IMR-90 (cell line): Measurements from ENCODE around the gene PARVB. TPM values are rescaled to one million over a fixed set of nuclear protein-coding genes. Genes with fewer than 3 reads are reported as not detected.

Experiments
- ATAC-seq: fragments of 200-7000 bp; cut with Tn5 transposase; 2 replicates; pipeline ENCODE4 v1.9.1; 2020; ENCODE audit warnings: low read depth, mild to moderate bottlenecking, moderate library complexity
- BruUV-seq: library from RNA; stranded (reverse); fragments of 400-500 nt; replicated peaks from 2 replicates; lab custom pipeline; 2021; lab: Mats Ljungman, UMichigan
- CTCF ChIA-PET: fragments of 300-600 bp; formaldehyde crosslinking; extraction: SDS; loops from one replicate; lab custom pipeline; 2021; ENCODE audit warnings: antibody characterized with exemption; lab: Yijun Ruan, JAX
- POLR2A ChIA-PET: fragments of 300-600 bp; sonication (Branson Sonifier 250); formaldehyde crosslinking; loops from one replicate; lab custom pipeline; 2022; ENCODE audit warnings: antibody characterized with exemption; ENCODE audit not compliant: unreplicated experiment; lab: Charles Lee
- DNase-seq: peaks from one replicate; pipeline ENCODE4 v3.0.0; 2013
- H2AFZ ChIP-seq: replicated peaks from 2 replicates; pipeline ENCODE3; 2013; ENCODE audit warnings: low read length, mild to moderate bottlenecking; ENCODE audit not compliant: poor library complexity
- H2AK5ac ChIP-seq: 2 replicates; pipeline ENCODE4 v1.6.1; 2013; ENCODE audit warnings: low read depth, low read length, inconsistent platforms
- H2AK9ac ChIP-seq: replicated peaks from 2 replicates; pipeline ENCODE3; 2013; ENCODE audit warnings: mild to moderate bottlenecking, low read depth, low read length, moderate library complexity; ENCODE audit not compliant: poor library complexity
- H2BK120ac ChIP-seq: 2 replicates; pipeline ENCODE4 v1.6.1; 2013; ENCODE audit warnings: low read depth, low read length, inconsistent platforms
- H2BK15ac ChIP-seq: 3 replicates; pipeline ENCODE4 v1.6.1; 2013; ENCODE audit warnings: low read depth, low read length, inconsistent platforms
- H2BK20ac ChIP-seq: 2 replicates; pipeline ENCODE4 v1.6.1; 2013; ENCODE audit warnings: low read depth, mild to moderate bottlenecking, inconsistent platforms, low read length, moderate library complexity
- H2BK5ac ChIP-seq: 2 replicates; pipeline ENCODE4 v1.6.1; 2013; ENCODE audit warnings: mild to moderate bottlenecking, low read depth, low read length, inconsistent platforms; ENCODE audit not compliant: poor library complexity, severe bottlenecking
- H3K14ac ChIP-seq: replicated peaks from 2 replicates; pipeline ENCODE4 v1.6.1; 2013; ENCODE audit warnings: low read depth, low read length, inconsistent platforms
- H3K18ac ChIP-seq: 2 replicates; pipeline ENCODE4 v1.6.1; 2013; ENCODE audit warnings: low read depth, low read length, control low read depth
- H3K23ac ChIP-seq: 2 replicates; pipeline ENCODE4 v1.6.1; 2013; ENCODE audit warnings: low read depth, low read length, inconsistent platforms
- H3K27ac ChIP-seq: 2 replicates; pipeline ENCODE4 v1.5.1; 2013; ENCODE audit warnings: mild to moderate bottlenecking, control low read depth, low read length; ENCODE audit not compliant: insufficient read depth
- H3K27me3 ChIP-seq: 2 replicates; pipeline ENCODE4 v1.6.1; 2013; ENCODE audit warnings: low read length; ENCODE audit not compliant: control insufficient read depth, insufficient read depth
- H3K36me3 ChIP-seq: 2 replicates; pipeline ENCODE4 v1.6.1; 2013; ENCODE audit warnings: low read length, mixed read lengths; ENCODE audit not compliant: control insufficient read depth, insufficient read depth
- H3K4ac ChIP-seq: 2 replicates; pipeline ENCODE4 v1.6.1; 2013; ENCODE audit warnings: low read depth, low read length, inconsistent platforms
- H3K4me1 ChIP-seq: 2 replicates; pipeline ENCODE4 v1.6.1; 2013; ENCODE audit warnings: low read length, mixed read lengths; ENCODE audit not compliant: control insufficient read depth, insufficient read depth
- H3K4me2 ChIP-seq: 2 replicates; pipeline ENCODE4 v1.6.1; 2013; ENCODE audit warnings: low read depth, mild to moderate bottlenecking, control low read depth, low read length, moderate library complexity
- H3K4me3 ChIP-seq: 2 replicates; pipeline ENCODE4 v1.5.1; 2013; ENCODE audit warnings: low read depth, mild to moderate bottlenecking, control low read depth, low read length, moderate library complexity; ENCODE audit not compliant: insufficient read depth
- H3K56ac ChIP-seq: 2 replicates; pipeline ENCODE4 v1.6.1; 2013; ENCODE audit warnings: low read length, inconsistent platforms; ENCODE audit not compliant: insufficient read depth; ENCODE audit errors: extremely low read depth
- H3K79me1 ChIP-seq, 2 experiments: 2 replicates each; pipeline ENCODE4 v1.6.1; 2013; ENCODE audit warnings: low read length in 2 of 2, inconsistent platforms in 1 of 2, low read depth in 1 of 2
- H3K9ac ChIP-seq: 2 replicates; pipeline ENCODE4 v1.6.1; 2013; ENCODE audit warnings: low read depth, low read length, control low read depth
- H3K9me1 ChIP-seq: 2 replicates; pipeline ENCODE4 v1.6.1; 2013; ENCODE audit warnings: low read length, inconsistent platforms; ENCODE audit not compliant: insufficient read depth
- H3K9me3 ChIP-seq: 2 replicates; pipeline ENCODE4 v1.6.1; 2013; ENCODE audit warnings: low read length; ENCODE audit not compliant: control insufficient read depth, insufficient read depth
- H4K20me1 ChIP-seq: 2 replicates; pipeline ENCODE4 v1.6.1; 2013; ENCODE audit warnings: low read length, inconsistent platforms; ENCODE audit not compliant: insufficient read depth
- H4K5ac ChIP-seq: 2 replicates; pipeline ENCODE4 v1.6.1; 2013; ENCODE audit warnings: mild to moderate bottlenecking, low read depth, low read length, control low read depth
- H4K8ac ChIP-seq, 2 experiments: 2 replicates each; pipeline ENCODE4 v1.6.1; 2013; ENCODE audit warnings: low read depth in 2 of 2, low read length in 2 of 2, control low read depth in 1 of 2, inconsistent platforms in 1 of 2
- H4K91ac ChIP-seq: 2 replicates; pipeline ENCODE4 v1.6.1; 2013; ENCODE audit warnings: low read depth, low read length, inconsistent platforms; ENCODE audit not compliant: insufficient read depth
- BHLHE40 ChIP-seq: fragments of 150-350 bp; IDR thresholded peaks from 2 replicates; pipeline ENCODE4 v1.6.1; 2016; ENCODE audit warnings: mild to moderate bottlenecking, low read depth, low read length
- CEBPB ChIP-seq: IDR thresholded peaks from 2 replicates; pipeline ENCODE4 v1.6.1; 2012; ENCODE audit warnings: low read depth, low read length, improper control_type of control experiment
- ELK1 ChIP-seq: fragments of 150-350 bp; IDR thresholded peaks from 2 replicates; pipeline ENCODE4 v1.6.1; 2016; ENCODE audit warnings: low read depth, mild to moderate bottlenecking, low read length, moderate library complexity, borderline replicate concordance
- FOS ChIP-seq: fragments of 150-350 bp; IDR thresholded peaks from 2 replicates; pipeline ENCODE4 v1.6.1; 2016; ENCODE audit warnings: low read depth, low read length
- MAZ ChIP-seq: IDR thresholded peaks from 2 replicates; pipeline ENCODE4 v1.6.1; 2012; ENCODE audit warnings: low read depth, mild to moderate bottlenecking, low read length, improper control_type of control experiment, moderate library complexity, borderline replicate concordance
- MXI1 ChIP-seq: IDR thresholded peaks from 2 replicates; pipeline ENCODE4 v1.6.1; 2012; ENCODE audit warnings: low read depth, mild to moderate bottlenecking, low read length, moderate library complexity, borderline replicate concordance
- POLR2A ChIP-seq: IDR thresholded peaks from 2 replicates; pipeline ENCODE4 v1.6.1; 2012; ENCODE audit warnings: mild to moderate bottlenecking, low read depth, low read length
- RAD21 ChIP-seq: IDR thresholded peaks from 2 replicates; pipeline ENCODE4 v1.6.1; 2012; ENCODE audit warnings: low read length, improper control_type of control experiment
- RCOR1 ChIP-seq: IDR thresholded peaks from 2 replicates; pipeline ENCODE4 v1.6.1; 2012; ENCODE audit warnings: mild to moderate bottlenecking, low read length, improper control_type of control experiment; ENCODE audit not compliant: insufficient replicate concordance
- RFX5 ChIP-seq: IDR thresholded peaks from 2 replicates; pipeline ENCODE4 v1.8.0; 2012; ENCODE audit warnings: low read depth, mild to moderate bottlenecking, low read length, moderate library complexity
- SMC3 ChIP-seq: fragments of 150-350 bp; IDR thresholded peaks from 2 replicates; pipeline ENCODE4 v1.6.1; 2016; ENCODE audit warnings: low read depth, mild to moderate bottlenecking, antibody characterized with exemption, low read length, moderate library complexity
- whole genome bisulfite sequencing, 2 experiments: methylation state at CpG; one replicate each; pipeline versions ENCODE4 v1.1.5 to v1.1.7; 2013; ENCODE audit warnings: missing lambda C conversion rate in 2 of 2; ENCODE audit not compliant: insufficient read length in 1 of 2; ENCODE audit errors: extremely low coverage in 2 of 2; 5-methylcytosine and 5-hydroxymethylcytosine counted together
- dilution Hi-C: fragments of 300-500 bp; cut with HindIII; formaldehyde crosslinking; loops from one replicate; pipeline ENCODE4 v1.14.3; 2018; ENCODE audit warnings: low sequenced_read_pairs; ENCODE audit not compliant: unreplicated experiment
- in situ Hi-C: fragments of 300-500 bp; cut with MboI; formaldehyde crosslinking; loops from 3 replicates; pipeline ENCODE4 v1.14.3; 2019; ENCODE audit warnings: low sequenced_read_pairs, inconsistent platforms, mixed read lengths
- intact Hi-C: fragments of 100-400 bp; cut with micrococcal nuclease; formaldehyde crosslinking; loops from 2 replicates; pipeline ENCODE4 v1.10.0; 2022
- polyA plus RNA-seq, 3 experiments: library from polyadenylated mRNA; depleted of rRNA; stranded (reverse); fragments of >200 nt; gene quantifications; 2 replicates each; pipeline ENCODE4 v1.2.3, GENCODE V29; 2012; ENCODE audit warnings: low replicate concordance in 1 of 3
- total RNA-seq: library from RNA; depleted of rRNA; stranded (reverse); fragments of >200 nt; gene quantifications from 2 replicates; pipeline ENCODE4 v1.2.3, GENCODE V29; 2012
- TF ChIP-seq, protein P1 (sequence below): fragments of 150-350 bp; IDR thresholded peaks from 2 replicates; pipeline ENCODE4 v1.6.1; 2017; ENCODE audit warnings: mild to moderate bottlenecking, antibody characterized with exemption, low read length, low read depth

The PARVB gene
- total and polyA plus RNA-seq, 2 of the 4 experiments (the other 2 are of a cell fraction) = 44.3 to 53.9 TPM

- Histone ChIP-seq H2BK15ac (no peak overlapping the region), H3K36me3 (peaks cover 2% of the 10 kb centered on the region; the same call in 1 of the 2 replicates), H2AK5ac (no peak overlapping the region), H4K5ac (no peak overlapping the region), H4K8ac (no peak overlapping the region), H3K4ac (no peak overlapping the region), H3K23ac (no peak overlapping the region), H2BK5ac (no peak overlapping the region), H3K18ac (no peak overlapping the region), H2BK120ac (no peak overlapping the region), H3K9me3 (no peaks in the 10 kb centered on the region), H3K4me2 (no peak overlapping the region), H2AFZ (no peak overlapping the region), H3K14ac (no peak overlapping the region), H4K91ac (no peak overlapping the region), H3K9ac (no peak overlapping the region), H4K20me1 (peaks cover 4% of the 10 kb centered on the region), H3K4me1 (no peaks in the 10 kb centered on the region), H3K4me3 (no peak overlapping the region), H2BK20ac (no peak overlapping the region), H3K27me3 (no peaks in the 10 kb centered on the region), H2AK9ac (no peak overlapping the region), H3K27ac (no peak overlapping the region), H3K56ac (no peak overlapping the region), H3K79me1 (peaks cover 0 to 26% of the 10 kb centered on the region in 2 experiments; a peak in 3 of 4 replicates), H3K9me1 (peaks cover 7% of the 10 kb centered on the region; the same call in 1 of the 2 replicates)
- in situ Hi-C loops = no loop called here
- ChIA-PET POLR2A (no interaction called here), CTCF (no interaction called here)
- no TSS peak for BruUV-seq
- TF ChIP-seq, protein P1, sequence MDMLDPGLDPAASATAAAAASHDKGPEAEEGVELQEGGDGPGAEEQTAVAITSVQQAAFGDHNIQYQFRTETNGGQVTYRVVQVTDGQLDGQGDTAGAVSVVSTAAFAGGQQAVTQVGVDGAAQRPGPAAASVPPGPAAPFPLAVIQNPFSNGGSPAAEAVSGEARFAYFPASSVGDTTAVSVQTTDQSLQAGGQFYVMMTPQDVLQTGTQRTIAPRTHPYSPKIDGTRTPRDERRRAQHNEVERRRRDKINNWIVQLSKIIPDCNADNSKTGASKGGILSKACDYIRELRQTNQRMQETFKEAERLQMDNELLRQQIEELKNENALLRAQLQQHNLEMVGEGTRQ = no peak
- TF ChIP-seq BHLHE40 = no peak
- TF ChIP-seq ELK1 = no peak
- TF ChIP-seq SMC3 = no peak
- no peak for TF ChIP-seq MXI1
- no peak for TF ChIP-seq MAZ
- no peak for TF ChIP-seq FOS
- TF ChIP-seq RCOR1 = no peak
- TF ChIP-seq RFX5 = no peak
- TF ChIP-seq CEBPB = no peak
- TF ChIP-seq RAD21 = no peak
- no peak for TF ChIP-seq POLR2A
- WGBS, 2 experiments = 84% methylated on average over 6 of the region's 13 CpGs; no CpG with 5 or more reads in 1 of the 2 experiments
- DNase-seq (no peak), ATAC-seq (no peak)
- dilution Hi-C loops = no loop called here
- intact Hi-C loops = no loop called here
These were observed 26.8 kb downstream of the PARVB start for GRCh38 chr22:44050766-44051355.
